A375 (cell line): ENCODE results near the gene SLC51B. TPM values are rescaled to one million over a fixed set of nuclear protein-coding genes. Genes with fewer than 3 reads are reported as not detected.

Experiments
- total RNA-seq: library from RNA; depleted of rRNA; stranded (reverse); fragments of >200 nt; shearing (Covaris generic); gene quantifications from 2 replicates; pipeline ENCODE4 v1.2.3, GENCODE V29; 2014; rRNA removed

Gene SLC51B
- total RNA-seq: not detected in 2 replicates

GRCh38 chr15:65044724-65045481, at the start of gene SLC51B:
Gene SLC51B, plus strand, starts transcription at chr15:65045387. Its CDS starts 4,618 bp downstream, at chr15:65050005.

GRCh38 chr15:65028921-65029735, 16.1 kb upstream of the SLC51B start, which contains the start of gene MTFMT:
Gene MTFMT, minus strand, starts transcription at chr15:65029639. Its CDS starts 26 bp downstream, at chr15:65029613.

GRCh38 chr15:65067645-65068402, 22.6 kb downstream of the SLC51B start, which contains the start of gene RASL12:
Gene RASL12, minus strand, starts transcription at chr15:65067991. Its CDS starts 156 bp downstream, at chr15:65067835.

GRCh38 chr15:65076486-65077290, 31.5 kb downstream of the SLC51B start, which contains the start of gene KBTBD13:
Gene KBTBD13, plus strand, starts transcription at chr15:65076746. Its CDS starts 70 bp downstream, at chr15:65076816.

Other genes with a start within 250 kb of the SLC51B start
- 30.2 and 35.5 TPM in 2 replicates for gene PIF1, start 219.7 kb upstream of the SLC51B start, total RNA-seq
- gene PLEKHO2, start 203.5 kb upstream of the SLC51B start, total RNA-seq: 14.5 and 14.6 TPM in 2 replicates
- gene ANKDD1A, start 133.5 kb upstream of the SLC51B start, total RNA-seq: 1.8 and 2.2 TPM in 2 replicates
- gene SPG21, start 55.5 kb upstream of the SLC51B start, total RNA-seq: 44.2 and 48.8 TPM in 2 replicates
- 21.9 and 77.4 TPM in 2 replicates for gene MTFMT, start 15.7 kb upstream of the SLC51B start, total RNA-seq
- gene RASL12, start 22.6 kb downstream of the SLC51B start, total RNA-seq: 0.29 and 0.60 TPM in 2 replicates
- not detected in 2 replicates for gene KBTBD13, start 31.4 kb downstream of the SLC51B start, total RNA-seq
- 0.93 and 0.98 TPM in 2 replicates for gene UBAP1L, start 69.8 kb downstream of the SLC51B start, total RNA-seq
- 22.2 and 25.5 TPM in 2 replicates for gene PDCD7, start 88.4 kb downstream of the SLC51B start, total RNA-seq
- gene CLPX, start 140.0 kb downstream of the SLC51B start, total RNA-seq: 26.7 and 40.7 TPM in 2 replicates
- not detected in 2 replicates for gene CILP, start 166.1 kb downstream of the SLC51B start, total RNA-seq
- gene PARP16, start 241.5 kb downstream of the SLC51B start, total RNA-seq: 7.2 and 9.1 TPM in 2 replicates